OCI-LY3 (cell line): Measurements from ENCODE around the gene ATP1A1.

Source experiments
- CTCF ChIP-seq: fragments of 200-600, 300-600 bp; sonication (generic); IDR thresholded peaks from 2 replicates; pipeline ENCODE4 v1.5.1; 2014; ENCODE audit warnings: antibody characterized with exemption, low read length, low read depth
- EZH2phosphoT487 ChIP-seq: fragments of 200-600 bp; shearing (Covaris generic); IDR thresholded peaks from 2 replicates; pipeline ENCODE4 v1.6.1; 2018; ENCODE audit warnings: antibody characterized with exemption, mixed run types, low read depth

- TF ChIP-seq CTCF (no peak), EZH2phosphoT487 (no peak)
Measured at GRCh38 chr1:116388122-116388521, 15.1 kb downstream of the ATP1A1 start.
